NOMO-1 treated with dmso at 0.1 percent for 144 hours (cell line): Measurements from ENCODE around the gene PPP3CA.
"Not testable (repeated sequence)": the region's sequence is repeated elsewhere in the genome, so short reads cannot be mapped to it uniquely, and the experiment has no call there.

Source experiments
- DNase-seq: peaks from one replicate; lab custom pipeline; 2025; ENCODE audit not compliant: unreplicated experiment; lab: John Stamatoyannopoulos, UW

Gene PPP3CA

GRCh38 chr4:101019941-101020401 lies 327.4 kb downstream of the PPP3CA start:
- no peak for DNase-seq

- no peak for DNase-seq
These were observed 328.0 kb downstream of the PPP3CA start for GRCh38 chr4:101019313-101019712.

GRCh38 chr4:101018836-101019235 lies 328.5 kb downstream of the PPP3CA start:
- DNase-seq: peak; percentile 73

- DNase-seq: no peak
These were observed 332.9 kb downstream of the PPP3CA start for GRCh38 chr4:101014417-101014816.

- no peak for DNase-seq
These were observed 336.3 kb downstream of the PPP3CA start for GRCh38 chr4:101010987-101011386.

- DNase-seq: no peak
These were observed 337.9 kb downstream of the PPP3CA start for GRCh38 chr4:101009471-101009870.

- DNase-seq: no peak
These were observed 338.8 kb downstream of the PPP3CA start for GRCh38 chr4:101008503-101008902.

GRCh38 chr4:101005659-101006058 lies 341.7 kb downstream of the PPP3CA start:
- no peak for DNase-seq

GRCh38 chr4:101000496-101000895 lies 346.8 kb downstream of the PPP3CA start:
- no peak for DNase-seq

GRCh38 chr4:100995671-100996070 lies 351.7 kb downstream of the PPP3CA start:
- DNase-seq: no peak

- DNase-seq: not testable (repeated sequence)
These were observed 352.3 kb downstream of the PPP3CA start for GRCh38 chr4:100995002-100995401.

- not testable (repeated sequence) for DNase-seq
These were observed 355.8 kb downstream of the PPP3CA start for GRCh38 chr4:100991332-100992069.

GRCh38 chr4:100989401-100989800 lies 357.9 kb downstream of the PPP3CA start:
- no peak for DNase-seq

GRCh38 chr4:100988876-100989275 lies 358.4 kb downstream of the PPP3CA start:
- no peak for DNase-seq

- no peak for DNase-seq
These were observed 360.9 kb downstream of the PPP3CA start for GRCh38 chr4:100986360-100986868.

GRCh38 chr4:100985576-100985975 lies 361.8 kb downstream of the PPP3CA start:
- no peak for DNase-seq

GRCh38 chr4:100984901-100985300 lies 362.4 kb downstream of the PPP3CA start:
- no peak for DNase-seq

GRCh38 chr4:100983426-100983825 lies 363.9 kb downstream of the PPP3CA start:
- DNase-seq: no peak

GRCh38 chr4:100982345-100982744 lies 365.0 kb downstream of the PPP3CA start:
- no peak for DNase-seq

- DNase-seq: peak; percentile 63
These were observed 365.7 kb downstream of the PPP3CA start for GRCh38 chr4:100981447-100982204.

- DNase-seq: no peak
These were observed 367.6 kb downstream of the PPP3CA start for GRCh38 chr4:100979736-100980135.
